ENCODE results near the gene TMEM108. TPM values are rescaled to one million over a fixed set of nuclear protein-coding genes. Genes with fewer than 3 reads are reported as not detected.

TMEM108 gene
- total RNA-seq, 1 experiment from 2014 or later, result not detected

DNA sequence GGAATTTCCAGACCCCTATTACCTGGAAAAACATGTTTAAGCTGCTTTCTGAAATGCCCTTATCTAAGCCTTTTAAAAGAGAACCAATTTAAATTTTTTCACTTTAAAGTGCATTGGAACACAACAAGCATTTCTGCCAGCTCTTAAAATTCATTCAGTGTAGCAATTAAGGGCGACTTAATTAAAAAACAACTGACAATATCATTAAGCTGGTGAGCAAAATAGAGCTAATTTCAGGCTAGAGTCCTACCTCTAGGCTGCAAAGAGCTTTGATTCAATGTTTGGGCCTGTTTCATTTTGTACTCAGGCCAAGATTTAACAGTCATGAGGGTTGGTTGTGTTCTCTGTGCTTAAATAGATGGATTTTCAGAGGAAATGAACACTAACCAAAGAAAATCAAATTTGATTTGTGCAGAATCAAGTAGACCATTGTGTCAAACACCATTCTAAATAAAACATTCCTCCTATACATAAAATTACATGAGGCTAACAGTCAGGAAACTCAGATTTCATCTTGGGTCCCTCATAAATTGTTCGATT, 114.6 kb downstream of the TMEM108 start:
- peaks cover 38% of the 10 kb centered on the region for H3K27me3 ChIP-seq (ENCODE audit: insufficient read depth, low read length)
- DNase-seq (ENCODE audit: low read depth, low spot score), result no peak
- no peaks in the 10 kb centered on the region for H3K9me2 ChIP-seq (ENCODE audit: insufficient read depth)
- H4K20me1 ChIP-seq (ENCODE audit: insufficient read depth), result no peaks in the 10 kb centered on the region
- intact Hi-C loops (cut with micrococcal nuclease), result no loop called here
- BruUV-seq (replicated peaks), result no TSS peak
- no peaks in the 10 kb centered on the region for H3K4me1 ChIP-seq (ENCODE audit: control insufficient read depth in 1 of 2, insufficient read depth in 2 of 2, low read length in 2 of 2)
- H3K79me2 ChIP-seq (ENCODE audit: insufficient read depth, low read length), result no peaks in the 10 kb centered on the region
- no peak for ATAC-seq
- H3K27ac ChIP-seq (ENCODE audit: low read depth, low read length), result no peak overlapping the region
- no peak overlapping the region for H2AFZ ChIP-seq (ENCODE audit: low read depth, low read length, poor library complexity, severe bottlenecking)
- no peak overlapping the region for H3K4me3 ChIP-seq (replicated peaks in 1 of 2; ENCODE audit: low read depth in 1 of 2, low read length in 2 of 2)
- RAD21 ChIA-PET (ENCODE audit: low non-redundant PET in 1 of 2, low total read pairs in 2 of 2, uncharacterized antibody in 2 of 2, unreplicated experiment in 2 of 2), result no interaction called here
- H3K9me3 ChIP-seq (ENCODE audit: control insufficient read depth in 1 of 2, insufficient read depth in 1 of 2, low read depth in 1 of 2, low read length in 2 of 2), result no peaks in the 10 kb centered on the region
- POLR2A ChIA-PET, result no interaction called here
- CTCF ChIA-PET, result no interaction called here
- TF ChIP-seq SIN3A (IDR thresholded peaks at IDR 0.05; ENCODE audit: low read depth) (no peak), POLR2AphosphoS5 (IDR thresholded peaks at IDR 0.05; ENCODE audit: low read depth, low read length) (no peak), FOSL1 (IDR thresholded peaks at IDR 0.05; ENCODE audit: low read depth) (no peak), YY1 (IDR thresholded peaks at IDR 0.05; ENCODE audit: extremely low read depth, insufficient replicate concordance, low read depth, low read length) (no peak)
- TF ChIP-seq, protein P1, sequence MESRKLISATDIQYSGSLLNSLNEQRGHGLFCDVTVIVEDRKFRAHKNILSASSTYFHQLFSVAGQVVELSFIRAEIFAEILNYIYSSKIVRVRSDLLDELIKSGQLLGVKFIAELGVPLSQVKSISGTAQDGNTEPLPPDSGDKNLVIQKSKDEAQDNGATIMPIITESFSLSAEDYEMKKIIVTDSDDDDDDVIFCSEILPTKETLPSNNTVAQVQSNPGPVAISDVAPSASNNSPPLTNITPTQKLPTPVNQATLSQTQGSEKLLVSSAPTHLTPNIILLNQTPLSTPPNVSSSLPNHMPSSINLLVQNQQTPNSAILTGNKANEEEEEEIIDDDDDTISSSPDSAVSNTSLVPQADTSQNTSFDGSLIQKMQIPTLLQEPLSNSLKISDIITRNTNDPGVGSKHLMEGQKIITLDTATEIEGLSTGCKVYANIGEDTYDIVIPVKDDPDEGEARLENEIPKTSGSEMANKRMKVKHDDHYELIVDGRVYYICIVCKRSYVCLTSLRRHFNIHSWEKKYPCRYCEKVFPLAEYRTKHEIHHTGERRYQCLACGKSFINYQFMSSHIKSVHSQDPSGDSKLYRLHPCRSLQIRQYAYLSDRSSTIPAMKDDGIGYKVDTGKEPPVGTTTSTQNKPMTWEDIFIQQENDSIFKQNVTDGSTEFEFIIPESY (IDR thresholded peaks at IDR 0.05; ENCODE audit: extremely low read depth, insufficient replicate concordance, low read length), result no peak
- no peaks in the 10 kb centered on the region for H3K36me3 ChIP-seq (ENCODE audit: control insufficient read depth in 1 of 2, insufficient read depth in 2 of 2, low read length in 2 of 2)
- no peak overlapping the region for H3K4me2 ChIP-seq (ENCODE audit: low read length)
- H3K9ac ChIP-seq (ENCODE audit: low read length), result no peak overlapping the region

DNA sequence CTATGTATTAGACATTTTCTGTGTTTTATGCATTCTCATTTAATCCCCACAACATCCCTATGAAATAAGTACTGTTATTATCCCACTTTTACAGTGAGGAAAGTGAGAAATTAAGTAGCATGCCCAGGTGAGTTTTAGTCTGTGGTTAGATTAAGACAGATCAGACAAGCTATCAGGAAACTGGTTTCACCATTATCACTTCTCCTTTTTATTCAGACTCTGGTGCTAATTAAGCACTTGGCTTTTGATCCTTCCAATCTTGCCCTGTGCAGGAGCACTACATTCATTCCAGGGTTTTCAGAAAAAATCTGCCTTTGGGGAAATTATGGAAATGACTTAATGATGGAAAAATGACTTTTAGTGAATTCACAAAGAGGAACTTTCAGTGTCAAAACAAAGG, 115.2 kb downstream of the TMEM108 start:
- BruUV-seq (replicated peaks), result no TSS peak
- DNase-seq (ENCODE audit: low read depth, low spot score) (no peak), ATAC-seq (no peak)
- Histone ChIP-seq H3K4me2 (ENCODE audit: low read length) (no peak overlapping the region), H3K9me3 (ENCODE audit: control insufficient read depth in 1 of 2, insufficient read depth in 1 of 2, low read depth in 1 of 2, low read length in 2 of 2) (no peaks in the 10 kb centered on the region), H4K20me1 (ENCODE audit: insufficient read depth) (no peaks in the 10 kb centered on the region), H3K9me2 (ENCODE audit: insufficient read depth) (no peaks in the 10 kb centered on the region), H3K4me3 (replicated peaks in 1 of 2; ENCODE audit: low read depth in 1 of 2, low read length in 2 of 2) (no peak overlapping the region), H3K4me1 (ENCODE audit: control insufficient read depth in 1 of 2, insufficient read depth in 2 of 2, low read length in 2 of 2) (no peaks in the 10 kb centered on the region), H2AFZ (ENCODE audit: low read depth, low read length, poor library complexity, severe bottlenecking) (no peak overlapping the region), H3K9ac (ENCODE audit: low read length) (no peak overlapping the region), H3K36me3 (ENCODE audit: control insufficient read depth in 1 of 2, insufficient read depth in 2 of 2, low read length in 2 of 2) (no peaks in the 10 kb centered on the region), H3K79me2 (ENCODE audit: insufficient read depth, low read length) (no peaks in the 10 kb centered on the region), H3K27ac (ENCODE audit: low read depth, low read length) (no peak overlapping the region), H3K27me3 (ENCODE audit: insufficient read depth, low read length) (peaks cover 37% of the 10 kb centered on the region)
- intact Hi-C loops (cut with micrococcal nuclease), result no loop called here
- ChIA-PET CTCF (no interaction called here), POLR2A (no interaction called here), RAD21 (ENCODE audit: low non-redundant PET in 1 of 2, low total read pairs in 2 of 2, uncharacterized antibody in 2 of 2, unreplicated experiment in 2 of 2) (no interaction called here)
- TF ChIP-seq CBX3 (IDR thresholded peaks at IDR 0.05; ENCODE audit: low read depth), result no peak
- TF ChIP-seq EGR1 (IDR thresholded peaks at IDR 0.05; ENCODE audit: low read depth), result no peak
- no peak for TF ChIP-seq POLR2A (IDR thresholded peaks at IDR 0.05; ENCODE audit: borderline replicate concordance, extremely low read depth, insufficient read depth, insufficient read length)
- TF ChIP-seq JUND (IDR thresholded peaks at IDR 0.05), result no peak
